ENCODE measurements around the gene PAGR1. TPM values are rescaled to one million over a fixed set of nuclear protein-coding genes. Genes with fewer than 3 reads are reported as not detected.
"Not testable (repeated sequence)": the region's sequence is repeated elsewhere in the genome, so short reads cannot be mapped to it uniquely, and the experiment has no call there.

Gene PAGR1
- polyA plus RNA-seq (2013, experiment 1 of 2; ENCODE audit: insufficient read length) = 24.9 TPM
- 27.6 TPM for polyA plus RNA-seq (2013, experiment 2 of 2; ENCODE audit: insufficient read length)

- peak; percentile 100 for DNase-seq
Observed at GRCh38 chr16:29815793-29816693, at the start of gene PAGR1. TSS of gene PAGR1 (plus strand) at chr16:29816152. CDS start at chr16:29816526, 374 bp downstream.

- DNase-seq = no peak
Observed at GRCh38 chr16:29766571-29766970, 49.4 kb upstream of the PAGR1 start.

GRCh38 chr16:29767062-29767461 lies 48.9 kb upstream of the PAGR1 start:
- DNase-seq = no peak

GRCh38 chr16:29769507-29769906 lies 46.4 kb upstream of the PAGR1 start:
- no peak for DNase-seq

GRCh38 chr16:29770250-29770929 lies 45.6 kb upstream of the PAGR1 start:
- DNase-seq = no peak

- DNase-seq = not testable (repeated sequence)
Observed at GRCh38 chr16:29772330-29772729, 43.6 kb upstream of the PAGR1 start.

- no peak for DNase-seq
Observed at GRCh38 chr16:29774730-29775129, 41.2 kb upstream of the PAGR1 start.

- DNase-seq = peak; percentile 41
Observed at GRCh38 chr16:29775742-29776408, 40.1 kb upstream of the PAGR1 start.

- DNase-seq = no peak
Observed at GRCh38 chr16:29777576-29778350, 38.2 kb upstream of the PAGR1 start, which contains the start of gene ZG16. TSS of gene ZG16 (plus strand) at chr16:29778256. CDS start at chr16:29779267, 1,011 bp downstream.

GRCh38 chr16:29779474-29779873 lies 36.5 kb upstream of the PAGR1 start:
- DNase-seq = peak; percentile 5

GRCh38 chr16:29783094-29783953 lies 32.6 kb upstream of the PAGR1 start:
- DNase-seq = not testable (repeated sequence)

GRCh38 chr16:29784157-29784556 lies 31.8 kb upstream of the PAGR1 start:
- no peak for DNase-seq

- peak; percentile 59 for DNase-seq
Observed at GRCh38 chr16:29784901-29785500, 31.0 kb upstream of the PAGR1 start.

- not testable (repeated sequence) for DNase-seq
Observed at GRCh38 chr16:29787155-29787554, 28.8 kb upstream of the PAGR1 start.

- DNase-seq = no peak
Observed at GRCh38 chr16:29789775-29790182, 26.2 kb upstream of the PAGR1 start.

- DNase-seq = peak; percentile 99
Observed at GRCh38 chr16:29790183-29790948, 25.6 kb upstream of the PAGR1 start, which contains the start of gene KIF22. TSS of gene KIF22 (plus strand) at chr16:29790751. CDS start at chr16:29790760, 9 bp downstream.

- DNase-seq = no peak
Observed at GRCh38 chr16:29790949-29791844, 24.8 kb upstream of the PAGR1 start.
